CD4-positive, CD25-positive, alpha-beta regulatory T cell (primary cell): ENCODE data around the gene MATR3. TPM values are rescaled to one million over a fixed set of nuclear protein-coding genes. Genes with fewer than 3 reads are reported as not detected.
A peak's percentile ranks its signal among the peaks of the same experiment; 100 is the strongest.
"Not testable (repeated sequence)": the region's sequence is repeated elsewhere in the genome, so short reads cannot be mapped to it uniquely, and the experiment has no call there.

Experiments
- ATAC-seq, 2 donors: fragments of 150-1000 bp; cut with Tn5 transposase; one replicate each; pipeline ENCODE4 v1.10.0; 2021; ENCODE audit warnings: low read depth in 2 of 2, moderate number of reproducible peaks in 2 of 2, moderate library complexity in 1 of 2
- DNase-seq, 3 donors: peaks; one replicate each; pipeline versions ENCODE4 v3.0.0 to v3.0.0-alpha.2; 2012 to 2022; ENCODE audit warnings: mixed read lengths in 1 of 3
- H3K27ac ChIP-seq: one replicate; pipeline ENCODE4 v1.7.0; 2013; ENCODE audit warnings: mild to moderate bottlenecking, low read length; ENCODE audit not compliant: insufficient read depth, poor library complexity, severe bottlenecking
- H3K27me3 ChIP-seq: one replicate; pipeline ENCODE4 v1.7.0; 2013; ENCODE audit warnings: low read length; ENCODE audit not compliant: control insufficient read depth, insufficient read depth
- H3K36me3 ChIP-seq: one replicate; pipeline ENCODE4 v1.7.0; 2013; ENCODE audit warnings: mild to moderate bottlenecking, low read length, moderate library complexity; ENCODE audit not compliant: control insufficient read depth, insufficient read depth
- H3K4me1 ChIP-seq: 2 replicates; pipeline ENCODE4 v1.7.0; 2013; ENCODE audit warnings: mild to moderate bottlenecking, low read length; ENCODE audit not compliant: insufficient read depth, control insufficient read depth, poor library complexity, severe bottlenecking
- H3K4me3 ChIP-seq: one replicate; pipeline ENCODE4 v1.7.0; 2013; ENCODE audit warnings: low read depth, mild to moderate bottlenecking, low read length, moderate library complexity
- H3K9me3 ChIP-seq, 2 experiments: 1 replicate in 1 of 2; 2 replicates in 1 of 2; pipeline ENCODE4 v1.7.0; 2013; ENCODE audit warnings: low read length in 2 of 2, mild to moderate bottlenecking in 1 of 2, moderate library complexity in 1 of 2; ENCODE audit not compliant: control insufficient read depth in 2 of 2
- H3K27ac Mint-ChIP-seq, 3 donors: one replicate each; pipeline ENCODE4 v1.8.0; 2020 to 2022; ENCODE audit warnings: mild to moderate bottlenecking in 3 of 3, mixed read lengths in 3 of 3, moderate library complexity in 2 of 3
- H3K27me3 Mint-ChIP-seq: one replicate; pipeline ENCODE4 v1.8.0; 2022; ENCODE audit warnings: mild to moderate bottlenecking, mixed read lengths
- H3K36me3 Mint-ChIP-seq: one replicate; pipeline ENCODE4 v1.8.0; 2020; ENCODE audit warnings: mixed read lengths
- H3K4me1 Mint-ChIP-seq, 4 donors: one replicate each; pipeline ENCODE4 v1.8.0; 2020 to 2022; ENCODE audit warnings: mixed read lengths in 4 of 4, mild to moderate bottlenecking in 1 of 4
- H3K4me3 Mint-ChIP-seq, 4 donors: one replicate each; pipeline ENCODE4 v1.8.0; 2020 to 2022; ENCODE audit warnings: mild to moderate bottlenecking in 4 of 4, mixed read lengths in 4 of 4, moderate library complexity in 3 of 4
- H3K9me3 Mint-ChIP-seq, 7 donors: one replicate each; pipeline ENCODE4 v1.8.0; 2020 to 2022; ENCODE audit warnings: mixed read lengths in 7 of 7, mild to moderate bottlenecking in 3 of 7, moderate library complexity in 2 of 7
- polyA plus RNA-seq, 4 donors: library from polyadenylated mRNA; unstranded; fragments of 300-500 nt; fragmentation: Illumina TruSeq; gene quantifications; one replicate each; pipeline ENCODE4 v1.2.3, GENCODE V29; 2021
- total RNA-seq: library from RNA; stranded (reverse); gene quantifications from one replicate; pipeline ENCODE4 v1.2.3, GENCODE V29; 2022

Gene MATR3
- total and polyA plus RNA-seq, 5 donors from 2014 or later, result 327 to 391 (median 376) TPM

GRCh38 chr5:139343476-139343875 is 49.9 kb downstream of the MATR3 start:
- Histone ChIP-seq H3K4me3 (peak overlapping the region; percentile 96), H3K27ac (peak overlapping the region; percentile 100), H3K27me3 (no peaks in the 10 kb centered on the region), H3K36me3 (peaks cover 7% of the 10 kb centered on the region), H3K9me3 (no peaks in the 10 kb centered on the region), H3K4me1 (peaks cover 34% of the 10 kb centered on the region)
- Mint-ChIP-seq H3K4me3 (peak overlapping the region; percentile 97 to 99 (median 98)), H3K36me3 (peaks cover 18% of the 10 kb centered on the region), H3K27ac (peak overlapping the region in 2 of 3 donors; percentile 98 to 99), H3K4me1 (peaks cover 35 to 71% (median 48%) of the 10 kb centered on the region in 4 donors), H3K27me3 (peaks cover 8% of the 10 kb centered on the region), H3K9me3 (peaks cover 0 to 2% (median 0%) of the 10 kb centered on the region in 7 donors)
- ATAC-seq, result no peak
- DNase-seq, result no peak

GRCh38 chr5:139344177-139344576 is 50.6 kb downstream of the MATR3 start:
- Histone ChIP-seq H3K4me1 (peaks cover 34% of the 10 kb centered on the region), H3K27ac (no peak overlapping the region), H3K4me3 (peak overlapping the region; percentile 45), H3K9me3 (no peaks in the 10 kb centered on the region), H3K36me3 (peaks cover 7% of the 10 kb centered on the region), H3K27me3 (no peaks in the 10 kb centered on the region)
- Mint-ChIP-seq H3K27ac (no peak overlapping the region), H3K4me3 (peak overlapping the region; percentile 65 to 99 (median 98)), H3K27me3 (peaks cover 8% of the 10 kb centered on the region), H3K9me3 (peaks cover 0 to 2% (median 0%) of the 10 kb centered on the region in 7 donors), H3K4me1 (peaks cover 30 to 76% (median 51%) of the 10 kb centered on the region in 4 donors), H3K36me3 (peaks cover 22% of the 10 kb centered on the region)
- DNase-seq (no peak), ATAC-seq (no peak)

- ATAC-seq, H3K27ac Mint-ChIP-seq, H3K27me3 ChIP-seq, DNase-seq, H3K36me3 ChIP-seq, H3K9me3 Mint-ChIP-seq, H3K9me3 ChIP-seq, H3K27me3 Mint-ChIP-seq, H3K27ac ChIP-seq: not testable (repeated sequence)
- peaks cover 22% of the 10 kb centered on the region for H3K36me3 Mint-ChIP-seq
- peak overlapping the region; percentile 4 for H3K4me3 ChIP-seq
- peak overlapping the region in 3 of 4 donors; percentile 26 to 49 (median 47) for H3K4me3 Mint-ChIP-seq
- H3K4me1 Mint-ChIP-seq, result peaks cover 29 to 82% (median 54%) of the 10 kb centered on the region in 4 donors
- H3K4me1 ChIP-seq, result peaks cover 31% of the 10 kb centered on the region
Measured at GRCh38 chr5:139345442-139345841, 51.9 kb downstream of the MATR3 start.

GRCh38 chr5:139347863-139348262 is 54.3 kb downstream of the MATR3 start:
- not testable (repeated sequence) for H3K27me3 Mint-ChIP-seq, H3K27me3 ChIP-seq, DNase-seq, H3K27ac Mint-ChIP-seq, H3K4me3 Mint-ChIP-seq, ATAC-seq, H3K9me3 Mint-ChIP-seq, H3K4me3 ChIP-seq, H3K9me3 ChIP-seq, H3K27ac ChIP-seq, H3K36me3 ChIP-seq
- H3K4me1 ChIP-seq, result peaks cover 21% of the 10 kb centered on the region
- H3K4me1 Mint-ChIP-seq, result peaks cover 18 to 80% (median 44%) of the 10 kb centered on the region in 4 donors
- H3K36me3 Mint-ChIP-seq, result peaks cover 22% of the 10 kb centered on the region

GRCh38 chr5:139354186-139354585 is 60.6 kb downstream of the MATR3 start:
- Histone ChIP-seq H3K4me3 (no peak overlapping the region), H3K27me3 (no peaks in the 10 kb centered on the region), H3K27ac (no peak overlapping the region), H3K9me3 (no peaks in the 10 kb centered on the region), H3K4me1 (peaks cover 6% of the 10 kb centered on the region), H3K36me3 (peaks cover 17% of the 10 kb centered on the region)
- Mint-ChIP-seq H3K36me3 (peaks cover 24% of the 10 kb centered on the region), H3K27me3 (peaks cover 4% of the 10 kb centered on the region), H3K4me3 (no peak overlapping the region), H3K4me1 (peaks cover 24 to 67% (median 43%) of the 10 kb centered on the region in 4 donors), H3K27ac (no peak overlapping the region), H3K9me3 (peaks cover 0 to 1% (median 0%) of the 10 kb centered on the region in 7 donors)
- ATAC-seq (no peak), DNase-seq (no peak)

- H3K4me1 ChIP-seq, DNase-seq, H3K27ac ChIP-seq, H3K4me3 ChIP-seq, H3K27me3 Mint-ChIP-seq, ATAC-seq, H3K9me3 Mint-ChIP-seq, H3K27me3 ChIP-seq, H3K27ac Mint-ChIP-seq, H3K4me3 Mint-ChIP-seq, H3K9me3 ChIP-seq: not testable (repeated sequence)
- peaks cover 26 to 63% (median 45%) of the 10 kb centered on the region in 4 donors for H3K4me1 Mint-ChIP-seq
- H3K36me3 ChIP-seq, result peaks cover 17% of the 10 kb centered on the region
- peaks cover 30% of the 10 kb centered on the region for H3K36me3 Mint-ChIP-seq
Measured at GRCh38 chr5:139355900-139356299, 62.4 kb downstream of the MATR3 start.

- Mint-ChIP-seq H3K36me3 (peaks cover 30% of the 10 kb centered on the region), H3K4me1 (peaks cover 30 to 59% (median 43%) of the 10 kb centered on the region in 4 donors), H3K27ac (peak overlapping the region in 1 of 3 donors; percentile 79), H3K9me3 (peaks cover 0 to 1% (median 0%) of the 10 kb centered on the region in 7 donors), H3K4me3 (no peak overlapping the region), H3K27me3 (peaks cover under 1% of the 10 kb centered on the region)
- no peak for DNase-seq
- peaks cover 15% of the 10 kb centered on the region for H3K36me3 ChIP-seq
- no peaks in the 10 kb centered on the region for H3K9me3 ChIP-seq
- H3K27ac ChIP-seq, result no peak overlapping the region
- H3K27me3 ChIP-seq, result no peaks in the 10 kb centered on the region
- ATAC-seq, result no peak
- H3K4me3 ChIP-seq, result no peak overlapping the region
- H3K4me1 ChIP-seq, result peaks cover 3% of the 10 kb centered on the region
Measured at GRCh38 chr5:139358064-139358463, 64.5 kb downstream of the MATR3 start.

GRCh38 chr5:139360384-139360783 is 66.8 kb downstream of the MATR3 start:
- Mint-ChIP-seq H3K4me1 (peaks cover 21 to 46% (median 36%) of the 10 kb centered on the region in 4 donors), H3K36me3 (peaks cover 35% of the 10 kb centered on the region), H3K27ac (peak overlapping the region in 1 of 3 donors; percentile 60), H3K27me3 (no peaks in the 10 kb centered on the region), H3K9me3 (no peaks in the 10 kb centered on the region), H3K4me3 (no peak overlapping the region)
- DNase-seq (no peak), ATAC-seq (no peak)
- Histone ChIP-seq H3K4me1 (peaks cover 3% of the 10 kb centered on the region), H3K27me3 (no peaks in the 10 kb centered on the region), H3K36me3 (peaks cover 22% of the 10 kb centered on the region), H3K27ac (no peak overlapping the region), H3K4me3 (no peak overlapping the region), H3K9me3 (no peaks in the 10 kb centered on the region)
